ENCODE results near the gene AHNAK. TPM values are rescaled to one million over a fixed set of nuclear protein-coding genes. Genes with fewer than 3 reads are reported as not detected.

Gene AHNAK
- total RNA-seq, 4 donors from 2014 or later = 1,278 to 2,374 (median 1,866) TPM

GRCh38 chr11:62546929-62547625 lies 471 bp upstream of the AHNAK start:
- H3K36me3 ChIP-seq = peaks cover 0 to 7% (median 0%) of the 10 kb centered on the region in 4 donors
- H3K9me3 ChIP-seq = no peaks in the 10 kb centered on the region
- peak overlapping the region; percentile 97 to 100 (median 98) for H3K27ac ChIP-seq (replicated peaks in 1 of 4)
- H3K27me3 ChIP-seq = no peaks in the 10 kb centered on the region
- intact Hi-C loops (cut with DNase I) = no loop called here
- H3K4me1 ChIP-seq = peaks cover 53 to 73% (median 66%) of the 10 kb centered on the region in 4 donors
- H3K4me3 ChIP-seq = peak overlapping the region; percentile 85 to 100 (median 95)
- 1% methylated on average over 27 of the region's 40 CpGs for WGBS
- DNase-seq (ENCODE audit: extremely low spot score) = no peak
- no peak for TF ChIP-seq POLR2A (IDR thresholded peaks at IDR 0.05; ENCODE audit: low read depth)
- no peak for TF ChIP-seq EP300 (IDR thresholded peaks at IDR 0.05)
- no peak for TF ChIP-seq CTCF (IDR thresholded peaks at IDR 0.05)
- no peak for TF ChIP-seq POLR2AphosphoS5 (IDR thresholded peaks at IDR 0.05)

GRCh38 chr11:62545437-62546243 lies 966 bp downstream of the AHNAK start:
- intact Hi-C loops (cut with DNase I) = loop anchor here (2.0 kb wide), 1 partner anchor 13 kb away; no protein-coding TSS in a partner anchor
- DNase-seq (ENCODE audit: extremely low spot score) = peak; percentile 97
- H3K36me3 ChIP-seq = peaks cover 0 to 7% (median 0%) of the 10 kb centered on the region in 4 donors
- TF ChIP-seq EP300 (IDR thresholded peaks at IDR 0.05) = no peak
- TF ChIP-seq CTCF (IDR thresholded peaks at IDR 0.05) = peak in 1 of 3 experiments; percentile 8
- peak; percentile 83 to 89 for TF ChIP-seq POLR2AphosphoS5 (IDR thresholded peaks at IDR 0.05)
- TF ChIP-seq POLR2A (IDR thresholded peaks at IDR 0.05; ENCODE audit: low read depth) = peak; percentile 55
- no peaks in the 10 kb centered on the region for H3K27me3 ChIP-seq
- under 1% methylated on average over 46 of the region's 59 CpGs for WGBS
- H3K27ac ChIP-seq (replicated peaks in 1 of 4) = peak overlapping the region; percentile 97 to 100 (median 98)
- H3K9me3 ChIP-seq = no peaks in the 10 kb centered on the region
- peak overlapping the region; percentile 85 to 100 (median 95) for H3K4me3 ChIP-seq
- peaks cover 54 to 73% (median 66%) of the 10 kb centered on the region in 4 donors for H3K4me1 ChIP-seq

GRCh38 chr11:62544581-62545436 lies 1.8 kb downstream of the AHNAK start:
- TF ChIP-seq CTCF (IDR thresholded peaks at IDR 0.05) (no peak), POLR2AphosphoS5 (IDR thresholded peaks at IDR 0.05) (no peak)

GRCh38 chr11:62543680-62544444 lies 2.7 kb downstream of the AHNAK start:
- TF ChIP-seq EP300 (IDR thresholded peaks at IDR 0.05) (no peak), POLR2AphosphoS5 (IDR thresholded peaks at IDR 0.05) (no peak), CTCF (IDR thresholded peaks at IDR 0.05) (no peak), POLR2A (IDR thresholded peaks at IDR 0.05; ENCODE audit: low read depth) (no peak)
- no peaks in the 10 kb centered on the region for H3K27me3 ChIP-seq
- DNase-seq (ENCODE audit: extremely low spot score) = no peak
- H3K9me3 ChIP-seq = no peaks in the 10 kb centered on the region
- H3K4me3 ChIP-seq = peak overlapping the region; percentile 85 to 100 (median 95)
- 0% methylated on average over 9 of the region's 22 CpGs for WGBS
- intact Hi-C loops (cut with DNase I) = loop anchor here (2.0 to 5.0 kb wide), 2 partner anchors 15 to 147 kb away; no protein-coding TSS in a partner anchor
- H3K36me3 ChIP-seq = peaks cover 0 to 7% (median 0%) of the 10 kb centered on the region in 4 donors
- H3K4me1 ChIP-seq = peaks cover 57 to 74% (median 68%) of the 10 kb centered on the region in 4 donors
- H3K27ac ChIP-seq (replicated peaks in 1 of 4) = peak overlapping the region; percentile 97 to 100 (median 98)

More at GRCh38 chr11:62544581-62545436, 1.8 kb downstream of the AHNAK start:
- peaks cover 57 to 74% (median 68%) of the 10 kb centered on the region in 4 donors for H3K4me1 ChIP-seq
- peak overlapping the region; percentile 85 to 100 (median 95) for H3K4me3 ChIP-seq
- intact Hi-C loops (cut with DNase I) = loop anchor here (2.0 to 5.0 kb wide), 2 partner anchors 14 to 148 kb away; no protein-coding TSS in a partner anchor
- H3K36me3 ChIP-seq = peaks cover 0 to 7% (median 0%) of the 10 kb centered on the region in 4 donors
- H3K27me3 ChIP-seq = no peaks in the 10 kb centered on the region
- H3K27ac ChIP-seq (replicated peaks in 1 of 4) = peak overlapping the region; percentile 97 to 100 (median 98)
- WGBS = 4% methylated on average over 14 of the region's 32 CpGs
- DNase-seq (ENCODE audit: extremely low spot score) = no peak
- H3K9me3 ChIP-seq = no peaks in the 10 kb centered on the region

Measured in esophagus muscularis mucosa (tissue), 4 donors.